Spinal cord (tissue), 10 donors: Measurements from ENCODE around the gene DEPDC1. TPM values are rescaled to one million over a fixed set of nuclear protein-coding genes. Genes with fewer than 3 reads are reported as not detected.
A peak's percentile ranks its signal among the peaks of the same experiment; 100 is the strongest.

Experiments used
- DNase-seq, 6 donors: peaks; one replicate each; pipeline versions ENCODE4 v3.0.0 to v3.0.0-alpha.2; 2013 to 2015; ENCODE audit warnings: low spot score in 6 of 6, low read depth in 4 of 6
- H3K27ac ChIP-seq: one replicate; pipeline ENCODE4 v1.5.1; 2013; ENCODE audit warnings: low read depth, low read length, control low read depth
- H3K27me3 ChIP-seq: one replicate; pipeline ENCODE4 v1.6.1; 2013; ENCODE audit warnings: low read length; ENCODE audit not compliant: control insufficient read depth, insufficient read depth
- H3K36me3 ChIP-seq: one replicate; pipeline ENCODE4 v1.6.1; 2013; ENCODE audit warnings: low read length; ENCODE audit not compliant: control insufficient read depth, insufficient read depth
- H3K4me1 ChIP-seq: one replicate; pipeline ENCODE4 v1.6.1; 2013; ENCODE audit warnings: low read length; ENCODE audit not compliant: control insufficient read depth, insufficient read depth
- H3K4me3 ChIP-seq: one replicate; pipeline ENCODE4 v1.5.1; 2013; ENCODE audit warnings: low read depth, low read length, control low read depth
- H3K9me3 ChIP-seq: one replicate; pipeline ENCODE4 v1.6.1; 2013; ENCODE audit warnings: low read length; ENCODE audit not compliant: control insufficient read depth, insufficient read depth
- WGBS: methylation state at CpG from one replicate; pipeline ENCODE4 v1.1.5; 2013; ENCODE audit warnings: missing lambda C conversion rate; ENCODE audit not compliant: insufficient coverage; 5-methylcytosine and 5-hydroxymethylcytosine counted together
- long read RNA-seq, 4 donors: transcript quantifications; one replicate each; lab custom pipeline, GENCODE V29; 2026
- polyA plus RNA-seq, 2 donors: library from polyadenylated mRNA; unstranded; fragments of 120-200 nt; gene quantifications; one replicate each; pipeline ENCODE4 v1.2.1, GENCODE V29; 2013; ENCODE audit not compliant: insufficient read length in 2 of 2
- total RNA-seq, 2 donors: library from RNA; depleted of rRNA in 1 of 2; stranded (reverse); fragments of 120-200 nt in 1 of 2; fragments of >200 nt in 1 of 2; gene quantifications; one replicate each; pipeline versions ENCODE4 v1.2.3 to v1.2.4, GENCODE V29; 2013 to 2014
- donor health status: healthy.

The DEPDC1 gene
- total RNA-seq (1 to 10 TPM; 5.4 to 8.0 TPM), polyA plus RNA-seq (1 to 10 TPM; 3.6 to 4.2 TPM)
- long read RNA-seq, donor 1, result 0 reads
- long read RNA-seq, donor 2, full-length matches to known transcripts, result 1 of 1 reads
- long read RNA-seq, donor 2, partial matches to known transcripts, result 0 of 1 reads
- long read RNA-seq, donor 2, other reads (novel, unspliced or antisense), result 0 of 1 reads
- long read RNA-seq, donor 3, result 0 reads
- long read RNA-seq, donor 4, full-length matches to known transcripts, result 3 of 3 reads
- long read RNA-seq, donor 4, partial matches to known transcripts, result 0 of 3 reads
- long read RNA-seq, donor 4, other reads (novel, unspliced or antisense), result 0 of 3 reads

DNA sequence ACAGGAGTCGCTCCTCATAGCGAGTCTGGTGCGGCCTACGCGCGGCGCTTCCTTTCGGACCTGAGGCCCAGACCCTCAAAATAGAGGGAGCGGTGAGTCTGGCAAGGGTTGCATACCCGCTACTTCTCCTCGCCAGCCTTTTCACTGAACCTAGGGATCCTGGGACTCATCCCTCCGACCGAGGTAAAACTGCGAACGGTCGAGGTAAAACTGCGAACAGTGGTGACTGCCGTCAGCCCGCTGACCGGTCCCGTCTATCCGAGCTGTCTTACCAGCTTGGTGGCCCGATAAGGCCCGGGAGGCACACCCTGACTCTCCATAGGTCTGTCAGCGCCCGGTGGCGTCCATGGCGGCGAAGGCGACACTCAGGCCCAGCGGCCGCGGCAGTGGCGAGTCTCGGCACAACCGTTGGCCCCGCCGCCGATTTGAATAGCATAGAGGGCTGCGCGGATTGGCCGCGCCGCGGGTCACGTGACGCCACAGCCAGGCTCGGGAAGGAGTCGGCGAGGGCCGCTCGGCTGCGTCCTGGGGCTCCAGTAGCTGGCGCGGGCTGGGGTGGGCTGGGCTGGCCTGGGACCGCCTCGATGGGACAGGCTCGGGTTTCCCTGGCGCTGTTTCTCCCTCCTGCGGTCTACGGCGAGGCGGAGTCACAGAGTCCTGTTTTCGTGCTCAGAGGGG is at the start of gene DEPDC1:
TSS of gene DEPDC1 (minus strand) at position 403 of the 678 bp plus-strand sequence. CDS start at position 320, 83 bp downstream.
- Histone ChIP-seq H3K4me1 (peaks cover 6% of the 10 kb centered on the region), H3K9me3 (no peaks in the 10 kb centered on the region), H3K27me3 (no peaks in the 10 kb centered on the region), H3K4me3 (peak within 1 kb of the TSS; percentile 92), H3K27ac (peak within 1 kb of the TSS; percentile 78), H3K36me3 (no peaks in the 10 kb centered on the region)
- DNase-seq, result peak; percentile 76 to 97 (median 86)
- under 1% methylated on average over 60 of the region's 64 CpGs for WGBS

DNA sequence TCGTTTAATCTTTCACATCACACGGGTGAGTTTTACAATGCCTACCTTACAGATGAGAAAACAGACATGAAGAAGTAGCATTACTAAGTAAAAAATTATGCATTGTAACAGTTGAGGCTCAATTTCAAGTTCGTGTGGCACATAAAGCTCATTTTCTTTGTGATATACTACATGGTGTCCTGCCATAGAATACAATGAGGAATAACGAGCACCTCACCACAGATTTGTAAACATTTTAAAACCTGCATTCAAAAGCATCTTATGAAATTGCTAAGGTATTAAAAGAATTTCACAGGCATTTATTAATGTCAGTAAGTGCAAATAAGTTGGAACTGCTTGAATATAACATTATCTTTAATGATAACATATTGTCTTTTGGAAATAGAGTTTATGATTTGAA is 47.8 kb upstream of the DEPDC1 start:
- Histone ChIP-seq H3K4me3 (no peak overlapping the region), H3K27ac (no peak overlapping the region), H3K9me3 (no peaks in the 10 kb centered on the region), H3K4me1 (no peaks in the 10 kb centered on the region), H3K36me3 (no peaks in the 10 kb centered on the region), H3K27me3 (no peaks in the 10 kb centered on the region)
- no peak for DNase-seq
- WGBS, result no CpG with 5 or more reads among the region's 4 CpGs

GRCh38 chr1:68542586-68542985 is 45.7 kb upstream of the DEPDC1 start:
- no peaks in the 10 kb centered on the region for H3K36me3 ChIP-seq
- DNase-seq, result no peak
- no peak overlapping the region for H3K4me3 ChIP-seq
- H3K4me1 ChIP-seq, result no peaks in the 10 kb centered on the region
- no peak overlapping the region for H3K27ac ChIP-seq
- H3K27me3 ChIP-seq, result no peaks in the 10 kb centered on the region
- no peaks in the 10 kb centered on the region for H3K9me3 ChIP-seq

- H3K27ac ChIP-seq, result no peak overlapping the region
These were observed 42.1 kb upstream of the DEPDC1 start for GRCh38 chr1:68538941-68539340.

GRCh38 chr1:68528243-68528642 is 31.4 kb upstream of the DEPDC1 start:
- no peak for DNase-seq
- WGBS, result 97% methylated on average over 3 of the region's 3 CpGs
- Histone ChIP-seq H3K27ac (no peak overlapping the region), H3K4me3 (no peak overlapping the region), H3K27me3 (no peaks in the 10 kb centered on the region), H3K9me3 (no peaks in the 10 kb centered on the region), H3K4me1 (no peaks in the 10 kb centered on the region), H3K36me3 (no peaks in the 10 kb centered on the region)

More at GRCh38 chr1:68538941-68539340, 42.1 kb upstream of the DEPDC1 start:
- H3K27me3 ChIP-seq, result no peaks in the 10 kb centered on the region
- peak in 2 of 6 donors; percentile 3 to 8 for DNase-seq
- no peaks in the 10 kb centered on the region for H3K9me3 ChIP-seq
- no peaks in the 10 kb centered on the region for H3K36me3 ChIP-seq
- no peaks in the 10 kb centered on the region for H3K4me1 ChIP-seq
- no peak overlapping the region for H3K4me3 ChIP-seq

DNA sequence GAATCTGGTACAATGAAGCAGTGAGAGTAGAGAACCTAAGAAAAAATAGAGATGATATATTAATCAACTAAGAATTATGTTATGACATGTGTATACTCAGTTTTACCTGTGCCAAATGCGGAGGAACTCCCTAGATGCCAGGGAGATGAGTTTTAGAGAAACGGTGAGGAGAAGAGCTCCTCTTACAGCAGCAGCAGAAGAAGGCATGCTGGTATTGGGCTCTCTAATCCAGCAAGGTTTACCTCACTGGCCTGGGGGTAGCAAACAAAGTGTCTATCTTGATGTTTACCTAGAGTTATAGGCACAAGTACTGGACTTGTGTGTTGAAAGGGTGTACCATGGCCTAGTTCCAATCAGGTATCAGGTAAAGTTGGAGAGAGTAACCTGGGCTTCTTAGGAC is 28.9 kb upstream of the DEPDC1 start:
- H3K36me3 ChIP-seq, result no peaks in the 10 kb centered on the region
- no peak for DNase-seq
- H3K27ac ChIP-seq, result no peak overlapping the region
- no peaks in the 10 kb centered on the region for H3K4me1 ChIP-seq
- no peaks in the 10 kb centered on the region for H3K27me3 ChIP-seq
- WGBS, result 100% methylated on average over 2 of the region's 2 CpGs
- no peak overlapping the region for H3K4me3 ChIP-seq
- no peaks in the 10 kb centered on the region for H3K9me3 ChIP-seq

DNA sequence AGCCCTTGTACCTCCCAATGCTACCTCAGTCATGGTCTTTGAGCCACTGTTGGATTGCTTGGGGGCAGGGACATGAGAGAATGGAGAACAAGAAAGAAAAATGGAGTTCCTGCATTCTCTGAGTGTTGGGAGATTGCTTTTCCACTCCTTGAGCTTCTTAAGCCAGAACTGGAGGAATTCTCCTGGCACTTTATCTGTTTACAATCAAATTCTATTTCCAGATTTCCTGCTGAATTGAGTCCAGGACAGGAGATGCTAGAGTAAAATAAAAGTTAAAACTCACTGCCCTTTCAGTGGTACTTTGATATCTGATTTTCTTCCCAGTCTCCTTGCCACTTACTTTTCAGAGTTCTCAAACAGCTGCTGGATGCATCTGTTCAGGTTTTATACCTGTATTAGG is 24.4 kb upstream of the DEPDC1 start:
- DNase-seq, result no peak
- H3K27ac ChIP-seq, result no peak overlapping the region
- H3K27me3 ChIP-seq, result no peaks in the 10 kb centered on the region
- no peaks in the 10 kb centered on the region for H3K4me1 ChIP-seq
- no peaks in the 10 kb centered on the region for H3K9me3 ChIP-seq
- no peak overlapping the region for H3K4me3 ChIP-seq
- no peaks in the 10 kb centered on the region for H3K36me3 ChIP-seq

GRCh38 chr1:68516066-68516465 is 19.2 kb upstream of the DEPDC1 start:
- no peaks in the 10 kb centered on the region for H3K9me3 ChIP-seq
- no peak overlapping the region for H3K27ac ChIP-seq
- no CpG with 5 or more reads among the region's 2 CpGs for WGBS
- no peak overlapping the region for H3K4me3 ChIP-seq
- no peaks in the 10 kb centered on the region for H3K36me3 ChIP-seq
- no peaks in the 10 kb centered on the region for H3K27me3 ChIP-seq
- no peaks in the 10 kb centered on the region for H3K4me1 ChIP-seq
- DNase-seq, result no peak

GRCh38 chr1:68511254-68511653 is 14.4 kb upstream of the DEPDC1 start:
- Histone ChIP-seq H3K4me1 (no peaks in the 10 kb centered on the region), H3K27ac (no peak overlapping the region), H3K36me3 (no peaks in the 10 kb centered on the region), H3K9me3 (no peaks in the 10 kb centered on the region), H3K27me3 (no peaks in the 10 kb centered on the region), H3K4me3 (no peak overlapping the region)
- 90% methylated on average over 2 of the region's 2 CpGs for WGBS
- DNase-seq, result no peak

DNA sequence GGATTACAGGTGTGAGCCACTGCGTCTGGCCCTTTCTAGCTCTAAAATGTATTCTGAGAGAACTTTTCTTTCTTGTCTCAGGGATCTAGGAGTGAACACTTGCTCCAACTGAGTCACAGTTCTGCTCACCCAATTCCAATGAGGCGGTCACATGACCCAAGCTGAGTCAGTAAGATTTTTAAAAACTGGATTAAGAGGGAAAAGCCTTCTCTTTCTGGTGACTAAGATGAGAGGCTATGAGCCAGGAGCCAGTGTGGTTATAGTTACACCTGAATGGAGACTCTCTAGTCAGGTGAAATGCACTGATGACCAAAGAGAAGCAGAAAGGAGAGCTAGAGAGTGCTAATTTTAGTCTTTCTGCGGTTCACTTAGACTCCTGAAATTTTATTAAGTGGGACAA is 9.5 kb upstream of the DEPDC1 start:
- DNase-seq, result no peak
- 100% methylated on average over 1 of the region's 3 CpGs for WGBS
- H3K4me3 ChIP-seq, result no peak overlapping the region
- H3K36me3 ChIP-seq, result no peaks in the 10 kb centered on the region
- H3K9me3 ChIP-seq, result peaks cover 2% of the 10 kb centered on the region
- H3K27me3 ChIP-seq, result no peaks in the 10 kb centered on the region
- H3K27ac ChIP-seq, result no peak overlapping the region
- no peaks in the 10 kb centered on the region for H3K4me1 ChIP-seq
